GM21786 (cell line): ENCODE data around the gene AJAP1.

ENCODE experiments used
- ATAC-seq: cut with Tn5 transposase; IDR thresholded peaks from one replicate; pipeline ENCODE4 v1.9.1; 2021; ENCODE audit not compliant: unreplicated experiment

Gene AJAP1

GRCh38 chr1:4630561-4630960 lies 23.8 kb upstream of the AJAP1 start:
- no peak for ATAC-seq

DNA sequence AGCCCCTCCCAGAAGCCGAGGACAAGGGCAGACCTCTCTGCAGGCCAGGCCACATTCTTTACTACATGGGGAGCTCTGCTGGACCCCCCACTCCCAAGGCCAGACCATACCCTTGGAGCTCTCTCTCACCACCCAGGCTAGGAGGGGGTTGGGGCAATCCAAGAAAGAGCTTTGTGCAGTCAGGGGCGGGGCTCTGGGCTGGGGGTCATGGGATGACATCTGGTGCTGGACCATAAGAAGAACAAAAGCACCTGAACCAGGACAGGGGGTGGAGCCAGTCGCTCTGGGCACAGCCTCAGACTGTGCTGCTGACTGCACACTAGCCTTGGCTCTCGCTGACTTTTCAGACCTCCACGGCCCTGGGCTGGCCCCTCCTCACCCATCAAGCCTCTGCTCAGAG lies 23.1 kb upstream of the AJAP1 start:
- ATAC-seq = no peak

GRCh38 chr1:4633346-4633745 lies 21.1 kb upstream of the AJAP1 start:
- no peak for ATAC-seq

- ATAC-seq = no peak
These were observed 20.1 kb upstream of the AJAP1 start for GRCh38 chr1:4634156-4634792.

GRCh38 chr1:4634793-4635406 lies 19.5 kb upstream of the AJAP1 start:
- ATAC-seq = no peak

- no peak for ATAC-seq
These were observed 18.2 kb upstream of the AJAP1 start for GRCh38 chr1:4636186-4636585.

GRCh38 chr1:4636644-4637380 lies 17.6 kb upstream of the AJAP1 start:
- ATAC-seq = no peak

- ATAC-seq = no peak
These were observed 16.6 kb upstream of the AJAP1 start for GRCh38 chr1:4637616-4638344.

DNA sequence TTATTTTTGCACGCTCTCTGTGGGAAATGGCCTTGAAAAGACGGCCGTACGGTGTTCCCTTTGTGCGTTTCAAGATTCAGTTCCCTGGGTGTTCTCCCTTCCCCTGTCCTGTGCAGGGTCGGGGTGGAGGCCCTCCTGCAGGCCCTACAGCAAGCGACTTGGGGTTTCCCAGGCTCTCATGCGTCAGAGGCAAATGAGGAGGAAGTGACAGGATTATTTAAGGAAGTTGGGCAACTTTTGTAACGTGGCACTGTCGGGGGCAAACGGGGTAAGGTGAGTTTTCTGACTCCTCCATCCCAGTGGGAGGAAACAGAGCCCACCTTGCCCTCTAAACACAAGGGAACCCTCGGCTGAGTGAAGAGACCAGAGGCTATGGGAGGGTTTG lies 16.1 kb upstream of the AJAP1 start:
- no peak for ATAC-seq

GRCh38 chr1:4640931-4641330 lies 13.5 kb upstream of the AJAP1 start:
- ATAC-seq = no peak

DNA sequence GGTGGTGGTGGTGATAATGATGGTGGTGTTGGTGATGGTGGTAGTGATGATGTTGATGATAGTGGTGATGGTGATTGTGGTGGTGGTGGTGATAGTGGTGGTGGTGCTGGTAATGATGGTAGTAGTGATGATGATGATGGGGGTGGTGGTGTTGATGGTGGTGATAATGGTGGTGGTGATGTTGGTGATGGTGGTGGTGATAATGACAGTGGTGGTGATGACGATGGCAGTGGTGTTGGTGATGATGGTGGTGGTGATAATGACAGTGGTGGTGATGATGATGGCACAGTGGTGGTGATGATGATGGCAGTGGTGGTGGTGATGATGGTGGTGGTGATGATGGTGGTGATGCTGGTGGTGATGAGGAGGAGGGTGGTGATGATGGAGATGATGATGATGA lies 7.0 kb upstream of the AJAP1 start:
- no peak for ATAC-seq

DNA sequence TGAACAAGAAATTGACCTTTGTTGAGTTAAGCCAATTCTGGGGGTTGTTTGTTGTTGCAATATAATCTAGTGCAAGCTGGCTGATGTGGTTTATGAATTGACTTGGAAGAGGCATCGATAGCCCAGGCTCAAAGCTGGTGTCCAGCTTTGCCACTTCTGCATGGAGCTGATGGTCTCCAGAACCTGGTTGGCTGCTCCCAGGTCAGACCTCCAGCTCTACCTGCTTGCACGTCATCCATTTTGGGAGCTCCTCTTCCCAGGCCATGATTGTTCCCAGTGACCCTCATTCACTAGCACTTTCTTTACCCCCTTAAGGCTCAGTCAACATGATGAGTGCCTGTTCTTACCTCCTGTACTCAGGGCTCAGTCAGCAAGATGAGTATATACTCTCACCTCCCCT lies 5.8 kb upstream of the AJAP1 start:
- ATAC-seq = no peak

- ATAC-seq = no peak
These were observed 3.9 kb upstream of the AJAP1 start for GRCh38 chr1:4650481-4650880.

DNA sequence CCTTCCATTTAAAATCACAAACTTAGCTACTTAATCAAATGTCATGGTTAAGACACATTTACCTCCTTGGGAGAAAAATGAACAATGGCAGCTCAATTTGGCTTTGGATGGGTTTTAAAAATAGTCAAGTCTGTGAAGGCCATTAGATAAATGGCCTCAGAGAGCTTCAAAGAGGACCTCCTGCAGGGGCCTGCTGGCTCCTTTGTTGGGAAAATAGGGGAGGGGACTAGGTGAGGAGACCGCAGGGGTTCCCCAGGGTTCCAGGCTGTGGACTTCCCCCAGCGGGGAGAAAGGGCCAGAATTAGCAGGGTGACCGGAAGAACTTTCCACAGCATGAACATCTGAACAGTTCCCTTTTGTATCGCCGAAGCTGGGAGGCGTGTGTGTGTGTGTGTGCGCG lies 3.4 kb upstream of the AJAP1 start:
- ATAC-seq = no peak

DNA sequence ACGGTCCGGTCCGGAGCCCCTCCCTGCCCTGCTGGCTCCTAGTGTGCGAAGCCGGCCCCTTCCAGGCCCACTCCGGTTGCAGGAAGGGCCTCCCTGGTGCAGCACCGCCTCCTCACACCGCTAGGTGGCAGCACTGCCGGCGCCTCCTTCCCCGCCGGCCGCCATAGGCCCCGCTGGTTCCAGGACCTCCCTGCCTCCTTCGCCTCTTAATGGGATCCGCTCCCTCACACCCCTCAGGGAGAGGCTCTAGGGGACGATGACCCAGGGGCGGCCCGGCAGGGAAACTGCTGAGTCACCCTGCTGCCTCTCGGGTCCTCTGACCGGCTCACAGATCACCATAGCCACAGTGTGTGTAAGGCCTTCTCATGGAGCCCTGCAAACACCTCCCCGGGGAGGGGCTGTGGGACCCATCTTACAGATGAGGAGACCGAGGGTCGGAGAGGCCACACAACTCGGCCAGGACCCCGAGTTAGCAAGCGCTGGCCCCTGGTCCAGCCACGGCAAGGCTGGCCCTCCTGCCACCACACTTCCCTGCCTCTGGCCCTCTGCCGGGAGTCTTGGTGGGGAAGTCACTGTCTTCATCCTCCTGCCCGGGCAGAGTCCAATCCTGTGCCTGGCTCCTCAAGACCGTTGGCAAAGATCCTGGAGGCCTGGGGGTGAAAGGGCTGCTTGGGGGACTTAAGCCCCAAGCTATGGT lies 1.6 kb upstream of the AJAP1 start:
- ATAC-seq = peak; percentile 47

DNA sequence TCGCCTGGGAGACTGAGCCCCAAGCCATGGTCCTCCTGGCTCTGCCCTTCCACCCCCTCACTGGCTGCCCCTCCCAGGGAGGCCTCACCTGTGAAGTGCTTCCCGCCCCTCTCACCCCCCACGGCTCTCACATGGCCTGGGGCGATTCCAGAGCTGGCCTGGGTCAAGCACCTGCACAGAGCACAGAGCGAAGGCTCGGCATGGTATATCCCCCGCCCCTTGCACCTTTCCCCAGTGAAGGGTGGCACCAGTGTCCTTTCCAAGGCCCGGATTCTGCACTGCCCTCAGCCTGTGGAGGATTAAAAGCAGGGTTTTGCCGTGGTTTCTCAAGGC lies 1.1 kb upstream of the AJAP1 start:
- ATAC-seq = no peak

DNA sequence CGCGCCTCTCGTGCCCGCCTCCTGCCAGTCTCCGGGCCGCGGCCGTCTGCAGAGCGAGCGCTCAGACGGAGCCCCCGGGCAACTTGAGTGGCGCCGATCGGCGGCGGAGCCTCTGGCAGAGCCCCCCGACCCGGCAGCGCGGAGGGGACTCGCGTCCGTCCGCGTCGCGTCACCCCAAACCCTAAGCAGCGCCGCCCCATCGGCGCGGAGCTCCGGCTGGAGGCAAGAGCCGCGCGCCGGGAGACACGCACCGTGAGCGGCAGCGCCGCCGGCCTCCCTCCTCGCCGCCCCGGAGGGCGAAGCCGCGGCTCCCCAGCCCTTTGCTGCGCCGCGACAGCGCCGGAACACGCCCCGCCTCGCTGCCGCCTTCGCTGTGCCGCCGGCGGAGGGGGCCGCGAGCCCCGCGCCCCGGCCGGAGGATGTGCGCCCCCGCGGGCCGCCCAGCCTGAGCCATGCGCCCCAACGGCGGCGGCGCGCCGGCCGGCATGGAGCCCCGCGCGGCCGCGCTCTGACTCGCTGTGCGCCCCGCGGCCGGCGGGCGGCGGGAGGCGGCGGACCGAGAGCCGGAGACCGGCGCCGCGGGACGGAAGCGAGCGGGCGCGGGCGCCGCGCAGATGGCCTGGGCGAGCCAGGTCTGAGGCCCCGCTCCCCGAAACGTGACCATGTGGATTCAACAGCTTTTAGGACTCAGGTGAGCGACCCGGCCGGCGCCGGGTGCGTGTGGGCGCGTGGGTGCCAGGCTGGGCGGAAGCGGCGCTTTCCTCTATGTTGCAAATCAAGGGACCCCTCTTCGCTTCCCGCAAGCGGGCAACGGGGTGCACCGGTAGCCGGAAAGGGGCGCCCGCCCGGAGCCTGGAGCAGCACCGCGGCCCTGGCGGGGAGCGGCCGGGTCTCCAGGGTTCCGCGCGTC lies 610 bp downstream of the AJAP1 start:
- ATAC-seq = no peak

DNA sequence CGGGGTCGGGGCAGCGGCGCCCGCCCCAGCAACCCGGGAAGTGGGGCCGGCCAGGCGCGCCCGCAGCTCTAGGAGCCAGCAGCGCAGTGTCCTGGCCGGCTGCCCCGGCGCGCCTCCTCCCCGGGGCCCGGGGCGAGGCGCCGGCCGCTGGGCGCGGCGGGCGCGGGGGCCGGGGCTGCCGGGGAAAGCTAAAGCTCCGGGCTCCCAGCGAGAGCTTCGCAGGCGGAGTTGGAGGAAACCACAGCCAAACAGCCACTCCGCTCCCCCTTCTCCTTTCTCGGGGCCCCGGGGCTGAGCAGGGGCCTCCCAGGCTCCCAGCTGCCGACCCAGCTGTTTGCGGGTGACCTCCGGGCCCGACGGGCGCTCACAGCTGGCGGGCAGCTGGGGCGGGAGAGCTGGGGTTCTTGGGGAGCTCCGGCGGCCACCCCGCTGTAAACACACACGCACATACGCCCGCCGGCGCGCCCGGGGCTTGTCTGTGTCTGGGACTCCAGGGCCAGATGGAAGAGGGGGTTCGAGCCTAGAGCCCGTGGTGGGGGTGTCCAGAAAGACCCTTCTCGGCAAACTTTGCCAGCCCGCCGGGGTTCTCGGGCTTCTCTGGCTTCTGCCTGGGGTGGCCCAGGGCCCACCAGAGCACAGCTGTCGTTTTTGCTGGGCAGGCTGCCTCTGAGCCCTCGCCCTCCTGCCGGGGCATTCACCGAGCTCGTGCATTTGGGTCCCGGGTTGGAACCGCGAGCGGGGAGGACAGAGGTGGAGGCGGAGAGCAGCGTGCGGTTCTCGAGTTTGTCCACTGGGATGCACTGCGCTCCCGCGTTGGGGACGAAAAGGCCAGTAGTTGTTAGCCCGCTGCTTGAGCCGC lies 1.5 kb downstream of the AJAP1 start:
- no peak for ATAC-seq

- no peak for ATAC-seq
These were observed 2.2 kb downstream of the AJAP1 start for GRCh38 chr1:4656533-4657140.
